GM12878 (cell line): Measurements from ENCODE around the gene FGGY. TPM values are rescaled to one million over a fixed set of nuclear protein-coding genes. Genes with fewer than 3 reads are reported as not detected.
"Not testable (repeated sequence)": the region's sequence is repeated elsewhere in the genome, so short reads cannot be mapped to it uniquely, and the experiment has no call there.

Source experiments
- ATAC-seq: fragments of 200-7000 bp; cut with Tn5 transposase; 3 replicates; pipeline ENCODE4 v1.9.1; 2020; ENCODE audit warnings: mild to moderate bottlenecking, moderate library complexity
- BruUV-seq: library from RNA; stranded (reverse); fragments of 400-500 nt; replicated peaks from 2 replicates; lab custom pipeline; 2021; lab: Mats Ljungman, UMichigan
- CTCF ChIA-PET: fragments of 300-600 bp; sonication (Branson Sonifier 250); formaldehyde crosslinking; extraction: SDS; loops from one replicate; lab custom pipeline; 2021; ENCODE audit warnings: inconsistent platforms; lab: Yijun Ruan, JAX
- POLR2A ChIA-PET: fragments of 350-600 bp; formaldehyde crosslinking; extraction: SDS; loops from one replicate; lab custom pipeline; 2021; ENCODE audit warnings: inconsistent platforms; lab: Charles Lee
- RAD21 ChIA-PET: fragments of 300-600 bp; sonication (Branson Sonifier 250); formaldehyde crosslinking; loops from one replicate; lab custom pipeline; 2023; ENCODE audit warnings: antibody characterized with exemption; ENCODE audit not compliant: unreplicated experiment; lab: Charles Lee
- SMC1A ChIA-PET: fragments of 300-600 bp; sonication (Branson Sonifier 250); formaldehyde crosslinking; loops from one replicate; lab custom pipeline; 2023; ENCODE audit not compliant: unreplicated experiment, uncharacterized antibody; lab: Charles Lee
- DNase-seq: peaks from one replicate; pipeline ENCODE4 v3.0.0-alpha.2; 2011; ENCODE audit warnings: low read depth, low spot score
- FAIRE-seq: peaks from 3 replicates; lab custom pipeline; 2011; peaks lifted over from hg19 to GRCh38; lab: Jason Lieb, UNC
- H2AFZ ChIP-seq: 2 replicates; pipeline ENCODE4 v1.6.0; 2011; ENCODE audit warnings: low read depth, low read length, control low read depth; ENCODE audit not compliant: control insufficient read depth
- H3K27ac ChIP-seq: 2 replicates; pipeline ENCODE4 v1.5.1; 2011; ENCODE audit warnings: control low read depth; ENCODE audit not compliant: control insufficient read depth, insufficient read depth
- H3K27me3 ChIP-seq, 2 experiments: replicated peaks in 1 of 2; 2 replicates each; pipeline versions ENCODE4 v1.6.0 to v1.6.1; 2011; ENCODE audit warnings: low read length in 1 of 2; ENCODE audit not compliant: control insufficient read depth in 2 of 2, insufficient read depth in 2 of 2
- H3K36me3 ChIP-seq, 2 experiments: 2 replicates each; pipeline ENCODE4 v1.5.1; 2011; ENCODE audit warnings: low read length in 1 of 2; ENCODE audit not compliant: control insufficient read depth in 2 of 2, insufficient read depth in 2 of 2
- H3K4me1 ChIP-seq: 2 replicates; pipeline ENCODE4 v1.6.1; 2011; ENCODE audit warnings: mild to moderate bottlenecking, low read length, moderate library complexity, mixed read lengths; ENCODE audit not compliant: control insufficient read depth, insufficient read depth
- H3K4me2 ChIP-seq: 2 replicates; pipeline ENCODE4 v1.6.0; 2011; ENCODE audit warnings: control low read depth; ENCODE audit not compliant: control insufficient read depth, insufficient read depth
- H3K4me3 ChIP-seq: fragments of 200-600 bp; sonication (generic); 2 replicates; pipeline ENCODE4 v1.5.1; 2016
- H3K79me2 ChIP-seq: 2 replicates; pipeline ENCODE4 v1.6.0; 2011; ENCODE audit warnings: low read length; ENCODE audit not compliant: control insufficient read depth, insufficient read depth
- H3K9ac ChIP-seq: 2 replicates; pipeline ENCODE4 v1.8.0; 2011; ENCODE audit warnings: low read length, control low read depth, mixed read lengths; ENCODE audit not compliant: control insufficient read depth, insufficient read depth
- H3K9me3 ChIP-seq: replicated peaks from 3 replicates; pipeline ENCODE4 v1.5.1; 2011; ENCODE audit warnings: mild to moderate bottlenecking, low read length; ENCODE audit not compliant: control insufficient read depth, insufficient read depth
- H4K20me1 ChIP-seq: 2 replicates; pipeline ENCODE4 v1.6.0; 2011; ENCODE audit not compliant: control insufficient read depth, insufficient read depth
- BMI1 ChIP-seq: fragments of 450-650 bp; IDR thresholded peaks from 2 replicates; pipeline ENCODE4 v1.6.1; 2016; ENCODE audit warnings: mild to moderate bottlenecking, moderate library complexity, borderline replicate concordance
- IKZF2 ChIP-seq, 2 experiments: fragments of 450-650 bp; IDR thresholded peaks; 2 replicates each; pipeline ENCODE4 v1.6.1; 2017; ENCODE audit warnings: mild to moderate bottlenecking in 2 of 2, moderate library complexity in 2 of 2
- PAX8 ChIP-seq: fragments of 450-650 bp; IDR thresholded peaks from 2 replicates; pipeline ENCODE4 v1.6.1; 2017; ENCODE audit warnings: mild to moderate bottlenecking, moderate library complexity
- SMAD5 ChIP-seq: IDR thresholded peaks from 2 replicates; pipeline ENCODE4 v1.6.1; 2016; ENCODE audit warnings: antibody characterized with exemption, low read depth
- SP1 ChIP-seq: IDR thresholded peaks from one replicate; pipeline ENCODE4 v1.6.1; 2011; ENCODE audit warnings: low read depth, low read length
- TAF1 ChIP-seq: IDR thresholded peaks from 2 replicates; pipeline ENCODE4 v1.6.1; 2011; ENCODE audit warnings: mild to moderate bottlenecking, low read depth, low read length, borderline replicate concordance
- TCF3 ChIP-seq: IDR thresholded peaks from 2 replicates; pipeline ENCODE4 v1.6.1; 2012; ENCODE audit warnings: low read depth, mild to moderate bottlenecking, low read length, borderline replicate concordance; ENCODE audit not compliant: insufficient read depth
- ZNF217 ChIP-seq: fragments of 450-650 bp; IDR thresholded peaks from 2 replicates; pipeline ENCODE4 v1.6.1; 2017; ENCODE audit warnings: antibody characterized with exemption, mild to moderate bottlenecking
- ZNF622 ChIP-seq: fragments of 450-650 bp; IDR thresholded peaks from 2 replicates; pipeline ENCODE4 v1.6.1; 2017; ENCODE audit warnings: mild to moderate bottlenecking, inconsistent platforms
- ZSCAN29 ChIP-seq: fragments of 450-650 bp; IDR thresholded peaks from 2 replicates; pipeline ENCODE4 v1.6.1; 2017; ENCODE audit warnings: mild to moderate bottlenecking, moderate library complexity
- WGBS: methylation state at CpG from one replicate; pipeline ENCODE4 v1.1.6; 2016; ENCODE audit warnings: low lambda C conversion rate; ENCODE audit not compliant: insufficient replicate concordance, insufficient coverage; ENCODE audit errors: missing lambda C conversion rate; 5-methylcytosine and 5-hydroxymethylcytosine counted together
- in situ Hi-C: fragments of 300-500 bp; cut with MboI; formaldehyde crosslinking; loops from 9 replicates; pipeline ENCODE4 v1.14.3; 2018; ENCODE audit warnings: mixed read lengths
- intact Hi-C: fragments of 100-400 bp; cut with micrococcal nuclease; formaldehyde crosslinking; loops from one replicate; pipeline ENCODE4 v1.14.2; 2022; ENCODE audit not compliant: unreplicated experiment
- polyA plus RNA-seq, 11 experiments: library from polyadenylated mRNA; depleted of rRNA in 4 of 11; unstranded in 6 of 11; stranded (reverse) in 5 of 11; fragments of >200 nt; fragmentation: Nextera tagmentation in 4 of 11; fragmentation: Illumina TruSeq in 1 of 11; extraction: Ambion mirVana in 4 of 11; extraction: Trizol in 1 of 11; gene quantifications; 1 replicate in 1 of 11; 2 replicates in 10 of 11; pipeline versions ENCODE4 v1.2.1 to v1.2.3, GENCODE V29; 2011 to 2016; ENCODE audit warnings: inconsistent platforms in 2 of 11, missing spikeins in 2 of 11, low read depth in 1 of 11
- total RNA-seq, 4 experiments: library from RNA; depleted of rRNA in 3 of 4; stranded (reverse); fragments of >200 nt in 3 of 4; fragmentation: Illumina TruSeq in 1 of 4; extraction: Trizol in 1 of 4; gene quantifications; 2 replicates each; pipeline versions ENCODE4 v1.2.1 to v1.2.3, GENCODE V29; 2013 to 2021
- TF ChIP-seq, protein P1 (sequence below): IDR thresholded peaks from 2 replicates; pipeline ENCODE4 v1.6.1; 2012; ENCODE audit warnings: mild to moderate bottlenecking, low read depth, low read length

FGGY gene
- total and polyA plus RNA-seq, 10 of the 15 experiments (the other 5 are each of a cell fraction or from before 2014, with no cell fraction given), result 6.2 to 11.9 (median 7.5) TPM

DNA sequence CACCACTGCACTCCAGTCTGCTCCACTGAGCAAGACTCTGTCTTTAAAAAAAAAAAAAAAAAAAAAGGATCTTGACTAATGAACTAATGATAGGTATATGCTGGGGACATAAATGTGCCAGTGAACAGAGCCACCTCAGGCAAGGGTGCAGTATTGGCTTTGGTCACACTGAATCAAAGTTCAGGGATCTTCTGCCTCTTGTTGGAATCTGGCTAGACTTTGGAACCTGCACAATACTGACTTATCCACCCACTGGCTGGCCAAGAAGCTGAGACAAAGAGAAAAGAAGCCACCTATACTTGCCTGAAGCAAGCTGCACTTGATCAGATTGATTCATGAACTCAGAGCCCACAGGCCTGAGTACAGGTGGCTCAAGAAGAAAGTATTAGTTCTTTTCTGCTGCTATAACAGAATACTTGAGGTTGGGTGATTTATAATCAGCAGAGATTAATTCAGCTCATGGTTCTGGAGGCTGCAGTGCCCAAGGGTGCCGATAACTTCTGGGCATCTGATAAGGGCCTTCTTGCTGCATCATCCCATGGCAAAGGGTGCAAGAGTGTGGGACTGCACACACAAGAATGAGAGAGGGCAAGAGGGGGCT is 172.0 kb downstream of the FGGY start:
- H4K20me1 ChIP-seq, result no peaks in the 10 kb centered on the region
- H3K4me1 ChIP-seq, result no peaks in the 10 kb centered on the region
- H3K36me3 ChIP-seq, result no peaks in the 10 kb centered on the region
- ChIA-PET POLR2A (no interaction called here), SMC1A (interaction anchor here (1.0 kb wide), 1 partner anchor 10 kb away, joined by 4 read pairs; no protein-coding TSS in a partner anchor), RAD21 (no interaction called here), CTCF (no interaction called here)
- no peak overlapping the region for H3K4me2 ChIP-seq
- H3K27ac ChIP-seq, result no peak overlapping the region
- H3K27me3 ChIP-seq, result no peaks in the 10 kb centered on the region
- ATAC-seq, result no peak
- FAIRE-seq, result no peak
- no peak overlapping the region for H3K4me3 ChIP-seq
- intact Hi-C loops, result no loop called here
- no peaks in the 10 kb centered on the region; the same call in 2 of the 3 replicates for H3K9me3 ChIP-seq
- no peak overlapping the region for H2AFZ ChIP-seq
- 89% methylated on average over 1 of the region's 1 CpG for WGBS
- no peak for DNase-seq
- in situ Hi-C loops, result no loop called here
- H3K79me2 ChIP-seq, result no peaks in the 10 kb centered on the region
- no TSS peak for BruUV-seq
- TF ChIP-seq PAX8 (no peak), ZNF622 (no peak), IKZF2 (IDR thresholded peaks at IDR 0.05) (no peak), ZNF217 (no peak), SP1 (no peak), TCF3 (no peak), BMI1 (no peak), SMAD5 (no peak), TAF1 (no peak), ZSCAN29 (no peak)
- TF ChIP-seq, protein P1, sequence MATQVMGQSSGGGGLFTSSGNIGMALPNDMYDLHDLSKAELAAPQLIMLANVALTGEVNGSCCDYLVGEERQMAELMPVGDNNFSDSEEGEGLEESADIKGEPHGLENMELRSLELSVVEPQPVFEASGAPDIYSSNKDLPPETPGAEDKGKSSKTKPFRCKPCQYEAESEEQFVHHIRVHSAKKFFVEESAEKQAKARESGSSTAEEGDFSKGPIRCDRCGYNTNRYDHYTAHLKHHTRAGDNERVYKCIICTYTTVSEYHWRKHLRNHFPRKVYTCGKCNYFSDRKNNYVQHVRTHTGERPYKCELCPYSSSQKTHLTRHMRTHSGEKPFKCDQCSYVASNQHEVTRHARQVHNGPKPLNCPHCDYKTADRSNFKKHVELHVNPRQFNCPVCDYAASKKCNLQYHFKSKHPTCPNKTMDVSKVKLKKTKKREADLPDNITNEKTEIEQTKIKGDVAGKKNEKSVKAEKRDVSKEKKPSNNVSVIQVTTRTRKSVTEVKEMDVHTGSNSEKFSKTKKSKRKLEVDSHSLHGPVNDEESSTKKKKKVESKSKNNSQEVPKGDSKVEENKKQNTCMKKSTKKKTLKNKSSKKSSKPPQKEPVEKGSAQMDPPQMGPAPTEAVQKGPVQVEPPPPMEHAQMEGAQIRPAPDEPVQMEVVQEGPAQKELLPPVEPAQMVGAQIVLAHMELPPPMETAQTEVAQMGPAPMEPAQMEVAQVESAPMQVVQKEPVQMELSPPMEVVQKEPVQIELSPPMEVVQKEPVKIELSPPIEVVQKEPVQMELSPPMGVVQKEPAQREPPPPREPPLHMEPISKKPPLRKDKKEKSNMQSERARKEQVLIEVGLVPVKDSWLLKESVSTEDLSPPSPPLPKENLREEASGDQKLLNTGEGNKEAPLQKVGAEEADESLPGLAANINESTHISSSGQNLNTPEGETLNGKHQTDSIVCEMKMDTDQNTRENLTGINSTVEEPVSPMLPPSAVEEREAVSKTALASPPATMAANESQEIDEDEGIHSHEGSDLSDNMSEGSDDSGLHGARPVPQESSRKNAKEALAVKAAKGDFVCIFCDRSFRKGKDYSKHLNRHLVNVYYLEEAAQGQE, result no peak
- TF ChIP-seq, all 136 proteins: peak for 0
- no peak overlapping the region for H3K9ac ChIP-seq

DNA sequence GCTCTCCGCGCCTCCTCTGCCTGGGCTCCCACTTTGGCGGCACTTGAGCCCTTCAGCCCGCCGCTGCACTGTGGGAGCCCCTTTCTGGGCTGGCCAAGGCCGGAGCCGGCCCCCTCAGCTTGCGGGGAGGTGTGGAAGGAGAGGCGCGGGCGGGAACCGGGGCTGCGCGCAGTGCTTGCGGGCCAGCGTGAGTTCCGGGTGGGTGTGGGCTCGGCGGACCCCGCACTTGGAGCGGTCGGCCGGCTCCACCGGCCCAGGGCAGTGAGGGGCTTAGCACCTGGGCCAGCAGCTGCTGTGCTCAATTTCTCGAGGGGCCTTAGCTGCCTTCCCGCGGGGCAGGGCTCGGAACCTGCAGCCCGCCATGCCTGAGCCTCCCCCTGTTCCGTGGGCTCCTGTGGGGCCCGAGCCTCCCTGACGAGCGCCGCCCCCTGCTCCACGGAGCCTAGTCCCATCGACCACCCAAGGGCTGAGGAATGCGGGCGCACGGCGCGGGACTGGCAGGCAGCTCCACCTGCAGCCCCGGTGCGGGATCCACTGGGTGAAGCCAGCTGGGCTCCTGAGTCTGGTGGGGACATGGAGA is 175.2 kb downstream of the FGGY start:
- H3K4me1 ChIP-seq, H2AFZ ChIP-seq, intact Hi-C loops, DNase-seq, H4K20me1 ChIP-seq, POLR2A ChIA-PET, FAIRE-seq, H3K27ac ChIP-seq, in situ Hi-C loops, H3K4me2 ChIP-seq, H3K4me3 ChIP-seq, SMC1A ChIA-PET, RAD21 ChIA-PET, BruUV-seq, H3K36me3 ChIP-seq, H3K9me3 ChIP-seq, CTCF ChIA-PET, H3K27me3 ChIP-seq, ATAC-seq, H3K9ac ChIP-seq, H3K79me2 ChIP-seq: not testable (repeated sequence)
- WGBS, result 94% methylated on average over 33 of the region's 43 CpGs
